CD14-positive monocyte (primary cell): ENCODE results near the gene TMEM135. TPM values are rescaled to one million over a fixed set of nuclear protein-coding genes. Genes with fewer than 3 reads are reported as not detected.

Experiments used
- DNase-seq, 3 donors: peaks; one replicate each; pipeline ENCODE4 v3.0.0-alpha.2; 2011 to 2022
- H2AFZ ChIP-seq: 2 replicates; pipeline ENCODE4 v1.6.0; 2012; ENCODE audit warnings: mild to moderate bottlenecking, low read depth, low read length, inconsistent platforms; ENCODE audit not compliant: insufficient read depth, poor library complexity, severe bottlenecking
- H3K27ac ChIP-seq, 2 donors: 1 replicate in 1 of 2; 2 replicates in 1 of 2; pipeline ENCODE4 v1.5.1; 2012 to 2013; ENCODE audit warnings: low read length in 2 of 2, control low read depth in 1 of 2, inconsistent platforms in 1 of 2, low read depth in 1 of 2, mild to moderate bottlenecking in 1 of 2
- H3K27me3 ChIP-seq, 2 donors: one replicate each; pipeline versions ENCODE4 v1.6.0 to v1.6.1; 2011 to 2013; ENCODE audit warnings: low read length in 2 of 2; ENCODE audit not compliant: control insufficient read depth in 2 of 2, insufficient read depth in 2 of 2
- H3K36me3 ChIP-seq, 2 donors: replicated peaks in 1 of 2; 1 replicate in 1 of 2; 2 replicates in 1 of 2; pipeline versions ENCODE4 v1.5.1 to v1.6.1; 2012 to 2013; ENCODE audit warnings: low read length in 2 of 2, control low read depth in 1 of 2, inconsistent platforms in 1 of 2, mild to moderate bottlenecking in 1 of 2; ENCODE audit not compliant: insufficient read depth in 2 of 2, control insufficient read depth in 1 of 2
- H3K4me1 ChIP-seq, 2 donors: 1 replicate in 1 of 2; 2 replicates in 1 of 2; pipeline versions ENCODE4 v1.5.1 to v1.6.1; 2012 to 2013; ENCODE audit warnings: low read length in 2 of 2, control low read depth in 1 of 2, inconsistent platforms in 1 of 2, mild to moderate bottlenecking in 1 of 2, moderate library complexity in 1 of 2; ENCODE audit not compliant: insufficient read depth in 2 of 2, control insufficient read depth in 1 of 2
- H3K4me2 ChIP-seq: replicated peaks from 2 replicates; pipeline ENCODE3; 2012; ENCODE audit warnings: low read length, moderate library complexity, mild to moderate bottlenecking; ENCODE audit not compliant: poor library complexity, severe bottlenecking; ENCODE audit errors: extremely low read depth
- H3K4me3 ChIP-seq, 3 experiments: fragments of 200-600 bp in 1 of 3; sonication (generic) in 1 of 3; replicated peaks in 1 of 3; 1 replicate in 2 of 3; 2 replicates in 1 of 3; pipeline ENCODE4 v1.5.1; 2011 to 2013; ENCODE audit warnings: low read length in 3 of 3, mild to moderate bottlenecking in 3 of 3, control low read depth in 2 of 3, low read depth in 2 of 3, inconsistent platforms in 1 of 3, moderate library complexity in 1 of 3
- H3K79me2 ChIP-seq: 2 replicates; pipeline ENCODE4 v1.6.0; 2012; ENCODE audit warnings: mild to moderate bottlenecking, control low read depth, inconsistent platforms, low read length, moderate library complexity; ENCODE audit not compliant: insufficient read depth
- H3K9ac ChIP-seq: 2 replicates; pipeline ENCODE4 v1.6.0; 2017; ENCODE audit warnings: low read length, mild to moderate bottlenecking; ENCODE audit not compliant: insufficient read depth, poor library complexity, severe bottlenecking
- H3K9me3 ChIP-seq, 2 donors: replicated peaks in 1 of 2; 1 replicate in 1 of 2; 2 replicates in 1 of 2; pipeline versions ENCODE4 v1.5.1 to v1.6.1; 2012 to 2013; ENCODE audit warnings: low read length in 2 of 2, control low read depth in 1 of 2; ENCODE audit not compliant: control insufficient read depth in 1 of 2, insufficient read depth in 1 of 2
- H4K20me1 ChIP-seq: 2 replicates; pipeline ENCODE4 v1.6.0; 2012; ENCODE audit warnings: mild to moderate bottlenecking, low read length, control low read depth, moderate library complexity; ENCODE audit not compliant: insufficient read depth
- H3K27ac Mint-ChIP-seq, 7 donors: one replicate each; pipeline ENCODE4 v1.8.0; 2020; ENCODE audit warnings: mild to moderate bottlenecking in 7 of 7, mixed read lengths in 7 of 7, moderate library complexity in 6 of 7, inconsistent platforms in 2 of 7
- H3K27me3 Mint-ChIP-seq, 3 donors: one replicate each; pipeline ENCODE4 v1.8.0; 2021 to 2022; ENCODE audit warnings: low read depth in 3 of 3, mild to moderate bottlenecking in 3 of 3, mixed read lengths in 3 of 3, moderate library complexity in 3 of 3, inconsistent platforms in 1 of 3
- H3K36me3 Mint-ChIP-seq, 2 donors: one replicate each; pipeline ENCODE4 v1.8.0; 2020; ENCODE audit warnings: mixed read lengths in 2 of 2, inconsistent platforms in 1 of 2, mild to moderate bottlenecking in 1 of 2
- H3K4me1 Mint-ChIP-seq: one replicate; pipeline ENCODE4 v1.8.0; 2020; ENCODE audit warnings: mild to moderate bottlenecking, mixed read lengths
- H3K4me3 Mint-ChIP-seq, 2 donors: one replicate each; pipeline ENCODE4 v1.8.0; 2020; ENCODE audit warnings: mild to moderate bottlenecking in 2 of 2, mixed read lengths in 2 of 2, moderate library complexity in 1 of 2
- H3K9me3 Mint-ChIP-seq, 7 donors: one replicate each; pipeline ENCODE4 v1.8.0; 2020 to 2022; ENCODE audit warnings: mixed read lengths in 7 of 7, mild to moderate bottlenecking in 6 of 7, moderate library complexity in 6 of 7, inconsistent platforms in 2 of 7
- WGBS: methylation state at CpG from one replicate; pipeline ENCODE4 v1.1.5; 2013; ENCODE audit warnings: missing lambda C conversion rate; ENCODE audit not compliant: insufficient coverage; 5-methylcytosine and 5-hydroxymethylcytosine counted together
- intact Hi-C, 2 donors: fragments of 100-400 bp; cut with micrococcal nuclease; formaldehyde crosslinking; loops; one replicate each; pipeline versions ENCODE4 v1.15.0 to v1.15.1; 2023
- polyA plus RNA-seq, 3 donors: library from polyadenylated mRNA; depleted of rRNA in 1 of 3; unstranded in 2 of 3; stranded (reverse) in 1 of 3; fragments of 300-500 nt in 2 of 3; fragments of >200 nt in 1 of 3; fragmentation: Illumina TruSeq in 2 of 3; gene quantifications; 1 replicate in 2 of 3; 2 replicates in 1 of 3; pipeline ENCODE4 v1.2.3, GENCODE V29; 2012 to 2021
- TF ChIP-seq, protein P1 (sequence below): fragments of 200-600 bp; IDR thresholded peaks from one replicate; pipeline ENCODE4 v1.8.0; 2022; ENCODE audit warnings: antibody characterized with exemption, mild to moderate bottlenecking

TMEM135 gene
- polyA plus RNA-seq, 3 donors: 2.7 to 8.4 (median 5.9) TPM

DNA sequence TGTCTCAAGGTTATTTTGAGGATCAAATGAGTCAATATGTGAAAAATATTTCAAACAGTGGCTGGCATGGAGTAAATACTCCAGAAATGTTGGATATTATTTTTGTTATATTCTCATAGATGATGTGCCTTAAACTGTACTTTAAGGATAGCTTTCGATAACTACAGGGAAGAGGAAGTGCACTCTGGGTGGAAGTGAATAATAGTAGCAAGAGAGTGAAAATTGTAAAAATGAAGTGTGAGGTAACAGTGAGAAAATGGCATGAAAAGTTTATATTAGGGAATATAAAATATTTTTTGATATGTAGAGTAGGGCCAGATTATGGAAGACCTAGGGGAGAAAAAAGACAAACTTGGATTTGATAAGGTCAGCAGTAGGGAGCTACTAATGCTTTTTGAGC, 258.9 kb downstream of the TMEM135 start:
- intact Hi-C loops: no loop called here
- WGBS: 38% methylated on average over 1 of the region's 1 CpG
- no peaks in the 10 kb centered on the region for H3K79me2 ChIP-seq
- Mint-ChIP-seq H3K36me3 (peaks cover 0 to 3% of the 10 kb centered on the region in 2 donors), H3K27ac (no peak overlapping the region), H3K27me3 (no peaks in the 10 kb centered on the region), H3K4me3 (no peak overlapping the region), H3K9me3 (peaks cover 0 to 12% (median 6%) of the 10 kb centered on the region in 7 donors), H3K4me1 (no peaks in the 10 kb centered on the region)
- H3K9me3 ChIP-seq: peaks cover 0 to 11% of the 10 kb centered on the region in 2 donors
- H3K4me1 ChIP-seq: no peaks in the 10 kb centered on the region
- TF ChIP-seq, protein P1, sequence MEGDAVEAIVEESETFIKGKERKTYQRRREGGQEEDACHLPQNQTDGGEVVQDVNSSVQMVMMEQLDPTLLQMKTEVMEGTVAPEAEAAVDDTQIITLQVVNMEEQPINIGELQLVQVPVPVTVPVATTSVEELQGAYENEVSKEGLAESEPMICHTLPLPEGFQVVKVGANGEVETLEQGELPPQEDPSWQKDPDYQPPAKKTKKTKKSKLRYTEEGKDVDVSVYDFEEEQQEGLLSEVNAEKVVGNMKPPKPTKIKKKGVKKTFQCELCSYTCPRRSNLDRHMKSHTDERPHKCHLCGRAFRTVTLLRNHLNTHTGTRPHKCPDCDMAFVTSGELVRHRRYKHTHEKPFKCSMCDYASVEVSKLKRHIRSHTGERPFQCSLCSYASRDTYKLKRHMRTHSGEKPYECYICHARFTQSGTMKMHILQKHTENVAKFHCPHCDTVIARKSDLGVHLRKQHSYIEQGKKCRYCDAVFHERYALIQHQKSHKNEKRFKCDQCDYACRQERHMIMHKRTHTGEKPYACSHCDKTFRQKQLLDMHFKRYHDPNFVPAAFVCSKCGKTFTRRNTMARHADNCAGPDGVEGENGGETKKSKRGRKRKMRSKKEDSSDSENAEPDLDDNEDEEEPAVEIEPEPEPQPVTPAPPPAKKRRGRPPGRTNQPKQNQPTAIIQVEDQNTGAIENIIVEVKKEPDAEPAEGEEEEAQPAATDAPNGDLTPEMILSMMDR: no peak
- no peaks in the 10 kb centered on the region for H3K27me3 ChIP-seq
- DNase-seq: no peak
- H3K27ac ChIP-seq: no peak overlapping the region
- H2AFZ ChIP-seq: no peak overlapping the region
- H3K9ac ChIP-seq: no peak overlapping the region
- H3K4me3 ChIP-seq: no peak overlapping the region
- no peak overlapping the region for H3K4me2 ChIP-seq
- H3K36me3 ChIP-seq: no peaks in the 10 kb centered on the region
- no peaks in the 10 kb centered on the region for H4K20me1 ChIP-seq

DNA sequence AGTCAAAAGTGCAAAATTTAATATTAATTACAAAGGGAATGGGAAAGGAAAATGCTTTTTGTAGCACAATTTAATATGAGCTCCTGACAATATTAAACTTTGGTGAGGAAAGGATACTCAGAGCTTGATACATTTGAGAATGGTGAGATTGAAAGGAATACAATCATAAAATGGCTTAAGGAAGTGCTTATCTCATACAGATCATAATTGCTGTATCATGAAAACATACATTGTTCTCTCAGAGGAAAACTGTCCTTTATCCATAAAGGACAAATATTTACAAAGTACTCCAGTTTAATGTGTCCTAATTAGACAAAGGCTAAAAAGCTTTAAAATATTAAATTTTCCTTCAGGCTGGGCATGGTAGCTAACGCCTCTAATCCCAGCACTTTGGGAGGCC, 260.4 kb downstream of the TMEM135 start:
- TF ChIP-seq, protein P1: no peak
- H3K4me3 Mint-ChIP-seq: no peak overlapping the region
- peaks cover 0 to 7% of the 10 kb centered on the region in 2 donors for H3K36me3 Mint-ChIP-seq
- Histone ChIP-seq H4K20me1 (no peaks in the 10 kb centered on the region), H3K9me3 (peaks cover 0 to 11% of the 10 kb centered on the region in 2 donors), H3K36me3 (no peaks in the 10 kb centered on the region), H3K27me3 (no peaks in the 10 kb centered on the region), H2AFZ (no peak overlapping the region), H3K27ac (no peak overlapping the region), H3K79me2 (no peaks in the 10 kb centered on the region), H3K4me3 (no peak overlapping the region), H3K9ac (no peak overlapping the region), H3K4me1 (no peaks in the 10 kb centered on the region), H3K4me2 (no peak overlapping the region)
- no peak overlapping the region for H3K27ac Mint-ChIP-seq
- peaks cover 0 to 12% (median 6%) of the 10 kb centered on the region in 7 donors for H3K9me3 Mint-ChIP-seq
- no peak for DNase-seq
- H3K27me3 Mint-ChIP-seq: no peaks in the 10 kb centered on the region
- no peaks in the 10 kb centered on the region for H3K4me1 Mint-ChIP-seq
- no CpG with 5 or more reads among the region's 1 CpG for WGBS
- intact Hi-C loops: no loop called here
